RWPE1 (cell line): ENCODE measurements around the gene HAUS8.
A peak's percentile ranks its signal among the peaks of the same experiment; 100 is the strongest.

Experiments used
- CTCF ChIA-PET: fragments of 350-600 bp; sonication (Branson Sonifier 250); formaldehyde crosslinking; extraction: SDS; loops from one replicate; lab custom pipeline; 2021; lab: Yijun Ruan, JAX
- POLR2A ChIA-PET: fragments of 400-600 bp; formaldehyde crosslinking; extraction: SDS; loops from one replicate; lab custom pipeline; 2020; ENCODE audit warnings: antibody characterized with exemption; ENCODE audit not compliant: low non-redundant PET; lab: Yijun Ruan, JAX
- DNase-seq: peaks from one replicate; pipeline ENCODE4 v3.0.0; 2012; ENCODE audit warnings: low spot score
- H3K27ac ChIP-seq: fragments of 450-650 bp; 2 replicates; pipeline ENCODE4 v1.5.1; 2017
- CTCF ChIP-seq: fragments of 450-650 bp; conservative IDR thresholded peaks from 2 replicates; pipeline ENCODE4 v1.5.1; 2017; ENCODE audit warnings: low read depth, mild to moderate bottlenecking

The HAUS8 gene

DNA sequence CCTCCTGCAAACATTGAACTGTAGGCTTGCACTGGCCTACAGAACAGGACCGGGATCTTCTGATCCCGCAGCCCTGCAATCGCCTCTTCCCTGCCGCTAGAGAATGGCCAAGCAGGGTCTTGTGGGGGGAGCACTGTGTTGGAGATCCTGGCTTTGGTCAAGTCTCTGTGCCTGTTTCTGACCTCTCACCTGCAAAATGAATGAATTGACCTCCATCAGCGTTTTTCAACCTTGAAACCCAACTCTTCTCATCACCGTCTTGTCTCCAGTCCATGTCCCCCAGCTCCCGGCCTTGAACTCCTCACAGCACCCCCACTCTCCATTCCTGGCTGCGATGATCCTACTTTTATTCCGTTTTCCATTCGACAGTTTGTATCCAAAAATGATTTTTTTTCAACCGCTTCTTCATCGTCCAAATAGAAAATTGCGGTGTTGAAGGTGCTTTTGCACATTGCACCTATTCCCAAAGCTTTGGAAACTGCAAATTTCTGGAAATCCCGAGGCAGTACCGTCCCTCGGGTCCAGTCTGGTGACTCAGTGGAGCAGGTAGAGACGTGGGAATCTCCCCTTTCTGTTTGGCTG, 2.3 kb upstream of the HAUS8 start:
- DNase-seq = no peak
- CTCF ChIA-PET = interaction anchor here (0.6 kb wide), 1 partner anchor 205 kb away, joined by 10 read pairs; no protein-coding TSS in a partner anchor
- peak overlapping the region; percentile 95 for H3K27ac ChIP-seq
- no peak for TF ChIP-seq CTCF
- POLR2A ChIA-PET = no interaction called here

DNA sequence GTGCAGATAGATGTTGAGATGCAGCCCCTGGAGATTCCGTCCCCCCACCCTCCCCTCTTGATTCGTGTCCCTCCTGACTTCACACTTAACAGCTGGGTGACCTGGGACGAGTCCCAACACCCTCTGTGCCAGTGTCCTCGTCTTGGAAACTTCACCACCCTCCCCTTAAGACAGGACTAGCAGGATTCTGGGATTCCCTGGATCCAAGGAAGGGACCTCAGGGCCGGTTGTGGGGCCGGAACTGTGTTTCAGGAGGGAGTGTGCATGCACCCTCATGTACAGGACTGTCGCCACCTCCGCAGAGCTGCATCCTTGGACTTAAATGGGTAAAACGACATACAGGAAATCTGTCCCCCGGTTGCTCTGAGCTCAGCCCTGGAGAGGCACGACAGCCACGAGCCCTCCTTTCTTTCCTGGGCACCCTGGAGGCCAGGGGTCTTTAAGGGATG, 1.3 kb upstream of the HAUS8 start:
- CTCF ChIA-PET = interaction anchor here (0.6 kb wide), 2 partner anchors 207 to 418 kb away, joined by 3 read pairs; no protein-coding TSS in a partner anchor
- DNase-seq = peak; percentile 40
- H3K27ac ChIP-seq = peak overlapping the region; percentile 95
- TF ChIP-seq CTCF = no peak
- POLR2A ChIA-PET = interaction anchor here (0.5 to 0.6 kb wide), 2 partner anchors 45 to 109 kb away, joined by 3 to 4 read pairs; no protein-coding TSS in a partner anchor

- CTCF ChIA-PET = interaction anchor here (0.6 kb wide), 1 partner anchor 418 kb away, joined by 3 read pairs; no protein-coding TSS in a partner anchor
Measured at GRCh38 chr19:17075864-17076542, 751 bp upstream of the HAUS8 start.

DNA sequence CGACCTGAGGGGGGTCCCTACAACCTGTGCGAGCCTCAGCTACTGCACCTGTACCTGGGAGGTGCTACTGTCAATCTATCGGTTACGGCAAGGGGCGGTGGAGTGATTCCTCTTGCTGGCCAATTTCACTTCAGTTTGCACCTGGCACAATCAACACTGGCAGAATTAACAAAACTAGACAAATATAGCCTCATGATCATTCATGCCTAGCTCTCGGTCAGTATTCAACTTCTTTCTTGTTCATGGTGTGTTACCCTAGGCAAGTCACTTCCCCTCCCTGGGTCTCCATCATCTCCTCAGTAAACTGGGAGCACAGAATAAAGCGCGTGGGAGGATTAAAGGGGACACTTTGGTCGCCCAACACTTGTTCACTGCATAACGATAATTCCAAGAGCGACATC, 618 bp downstream of the HAUS8 start:
- ChIA-PET CTCF (interaction anchor here (0.5 kb wide), 1 partner anchor 82 kb away, joined by 3 read pairs; no protein-coding TSS in a partner anchor), POLR2A (no interaction called here)
- no peak for DNase-seq
- no peak for TF ChIP-seq CTCF
- peak overlapping the region; percentile 95 for H3K27ac ChIP-seq

More at GRCh38 chr19:17075864-17076542, 751 bp upstream of the HAUS8 start:
- DNase-seq = peak; percentile 39
- no peak for TF ChIP-seq CTCF
- peak overlapping the region; percentile 95 for H3K27ac ChIP-seq
- POLR2A ChIA-PET = interaction anchor here (0.5 kb wide), 1 partner anchor 109 kb away, joined by 3 read pairs; no protein-coding TSS in a partner anchor

GRCh38 chr19:17073869-17074633, 1.2 kb downstream of the HAUS8 start:
- no peak for TF ChIP-seq CTCF
- peak overlapping the region; percentile 95 for H3K27ac ChIP-seq
- POLR2A ChIA-PET = no interaction called here
- CTCF ChIA-PET = interaction anchor here (0.5 to 0.7 kb wide), 3 partner anchors 26 to 194 kb away, joined by 3 to 4 read pairs (median 3); no protein-coding TSS in a partner anchor
- DNase-seq = no peak

DNA sequence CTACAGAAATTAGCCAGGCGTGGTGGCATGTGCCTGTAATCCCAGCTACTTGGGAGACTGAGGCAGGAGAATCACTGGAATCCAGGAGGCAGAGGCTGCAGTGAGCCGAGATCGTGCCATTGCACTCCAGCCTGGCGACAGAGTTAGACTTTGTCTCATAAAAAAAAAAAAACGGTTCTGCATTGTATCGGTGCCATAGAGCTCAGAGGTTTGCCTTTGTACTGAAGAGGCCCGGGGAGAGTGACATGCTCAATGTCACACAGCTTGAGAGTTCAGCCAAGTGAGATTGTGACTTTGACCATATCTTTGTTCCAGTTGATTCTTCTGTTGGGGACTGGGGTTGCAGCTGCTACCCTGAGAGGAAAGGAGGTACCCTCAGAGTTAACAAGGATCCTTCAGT, 4.3 kb downstream of the HAUS8 start:
- DNase-seq = no peak
- no peak for TF ChIP-seq CTCF
- ChIA-PET POLR2A (no interaction called here), CTCF (interaction anchor here (0.5 kb wide), 1 partner anchor 179 kb away, joined by 3 read pairs; no protein-coding TSS in a partner anchor)
- H3K27ac ChIP-seq = no peak overlapping the region
